ENCODE data around the gene DAP. TPM values are rescaled to one million over a fixed set of nuclear protein-coding genes. Genes with fewer than 3 reads are reported as not detected.

Gene DAP
- total RNA-seq, 1 donor from 2014 or later: 74.4 TPM

GRCh38 chr5:10793785-10794184, 32.8 kb upstream of the DAP start:
- DNase-seq (ENCODE audit: extremely low spot score in 2 of 2): no peak
- intact Hi-C loops (cut with DNase I): no loop called here

GRCh38 chr5:10792336-10792735, 31.3 kb upstream of the DAP start:
- Histone ChIP-seq H3K9me3 (no peaks in the 10 kb centered on the region), H3K27me3 (no peaks in the 10 kb centered on the region), H3K4me1 (no peaks in the 10 kb centered on the region), H3K36me3 (no peaks in the 10 kb centered on the region), H3K27ac (no peak overlapping the region), H3K4me3 (no peak overlapping the region)
- intact Hi-C loops (cut with DNase I): no loop called here
- DNase-seq (ENCODE audit: extremely low spot score in 2 of 2): no peak
- TF ChIP-seq POLR2A (IDR thresholded peaks at IDR 0.05) (no peak), CTCF (IDR thresholded peaks at IDR 0.05) (no peak), POLR2AphosphoS5 (IDR thresholded peaks at IDR 0.05; ENCODE audit: insufficient read depth in 1 of 2, low read depth in 1 of 2) (no peak)

More at GRCh38 chr5:10793785-10794184, 32.8 kb upstream of the DAP start:
- Histone ChIP-seq H3K27me3 (no peaks in the 10 kb centered on the region), H3K27ac (no peak overlapping the region), H3K4me3 (no peak overlapping the region), H3K4me1 (no peaks in the 10 kb centered on the region), H3K36me3 (no peaks in the 10 kb centered on the region), H3K9me3 (no peaks in the 10 kb centered on the region)
- TF ChIP-seq POLR2A (IDR thresholded peaks at IDR 0.05) (no peak), CTCF (IDR thresholded peaks at IDR 0.05) (no peak), POLR2AphosphoS5 (IDR thresholded peaks at IDR 0.05; ENCODE audit: insufficient read depth in 1 of 2, low read depth in 1 of 2) (no peak)

GRCh38 chr5:10789726-10790125, 28.7 kb upstream of the DAP start:
- no peak overlapping the region for H3K4me3 ChIP-seq
- DNase-seq (ENCODE audit: extremely low spot score in 2 of 2): no peak
- intact Hi-C loops (cut with DNase I): no loop called here
- no peaks in the 10 kb centered on the region for H3K27me3 ChIP-seq
- no peaks in the 10 kb centered on the region for H3K4me1 ChIP-seq
- TF ChIP-seq POLR2AphosphoS5 (IDR thresholded peaks at IDR 0.05; ENCODE audit: insufficient read depth in 1 of 2, low read depth in 1 of 2): no peak
- TF ChIP-seq CTCF (IDR thresholded peaks at IDR 0.05): no peak
- no peak for TF ChIP-seq POLR2A (IDR thresholded peaks at IDR 0.05)
- H3K27ac ChIP-seq: peak overlapping the region; percentile 8
- no peaks in the 10 kb centered on the region for H3K9me3 ChIP-seq
- H3K36me3 ChIP-seq: no peaks in the 10 kb centered on the region

GRCh38 chr5:10789021-10789420, 28.0 kb upstream of the DAP start:
- Histone ChIP-seq H3K27me3 (no peaks in the 10 kb centered on the region), H3K9me3 (no peaks in the 10 kb centered on the region), H3K4me3 (no peak overlapping the region), H3K36me3 (no peaks in the 10 kb centered on the region), H3K27ac (peak overlapping the region; percentile 43), H3K4me1 (no peaks in the 10 kb centered on the region)
- no peak for DNase-seq (ENCODE audit: extremely low spot score in 2 of 2)
- intact Hi-C loops (cut with DNase I): no loop called here
- TF ChIP-seq CTCF (IDR thresholded peaks at IDR 0.05): no peak
- no peak for TF ChIP-seq POLR2A (IDR thresholded peaks at IDR 0.05)
- no peak for TF ChIP-seq POLR2AphosphoS5 (IDR thresholded peaks at IDR 0.05; ENCODE audit: insufficient read depth in 1 of 2, low read depth in 1 of 2)

GRCh38 chr5:10788358-10788757, 27.3 kb upstream of the DAP start:
- Histone ChIP-seq H3K27ac (peak overlapping the region; percentile 43), H3K36me3 (no peaks in the 10 kb centered on the region), H3K4me1 (no peaks in the 10 kb centered on the region), H3K27me3 (no peaks in the 10 kb centered on the region), H3K9me3 (no peaks in the 10 kb centered on the region), H3K4me3 (no peak overlapping the region)
- intact Hi-C loops (cut with DNase I): no loop called here
- TF ChIP-seq POLR2AphosphoS5 (IDR thresholded peaks at IDR 0.05; ENCODE audit: insufficient read depth in 1 of 2, low read depth in 1 of 2) (no peak), CTCF (IDR thresholded peaks at IDR 0.05) (no peak), POLR2A (IDR thresholded peaks at IDR 0.05) (no peak)
- DNase-seq (ENCODE audit: extremely low spot score in 2 of 2): no peak
